Suprapubic skin (tissue), 3 donors: ENCODE measurements around the gene HOXB9.

Experiments used
- CTCF ChIP-seq, 2 donors: fragments of 200-600 bp in 1 of 2; fragments of 450-650 bp in 1 of 2; sonication (generic) in 1 of 2; IDR thresholded peaks; one replicate each; pipeline ENCODE4 v1.5.1; 2016 to 2019; ENCODE audit warnings: antibody characterized with exemption in 2 of 2, mild to moderate bottlenecking in 1 of 2, moderate library complexity in 1 of 2
- POLR2A ChIP-seq, 2 donors: fragments of 450-650 bp; IDR thresholded peaks; one replicate each; pipeline ENCODE4 v1.6.1; 2017; ENCODE audit warnings: antibody characterized with exemption in 2 of 2, mild to moderate bottlenecking in 2 of 2, moderate library complexity in 2 of 2

GRCh38 chr17:48575066-48575582 lies 51.0 kb downstream of the HOXB9 start:
- TF ChIP-seq CTCF (IDR thresholded peaks at IDR 0.05) (no peak), POLR2A (IDR thresholded peaks at IDR 0.05) (no peak)
